Measurements from ENCODE around the gene FRMPD4. TPM values are rescaled to one million over a fixed set of nuclear protein-coding genes. Genes with fewer than 3 reads are reported as not detected.

The FRMPD4 gene
- total RNA-seq, 1 donor from 2014 or later: 0.22 TPM

GRCh38 chrX:12210196-12210815 is 72.0 kb downstream of the FRMPD4 start:
- H3K9me3 Mint-ChIP-seq: no peaks in the 10 kb centered on the region

GRCh38 chrX:12210971-12211370 is 72.7 kb downstream of the FRMPD4 start:
- Mint-ChIP-seq H3K4me1 (ENCODE audit: unreplicated experiment) (no peaks in the 10 kb centered on the region), H3K9me3 (no peaks in the 10 kb centered on the region), H3K36me3 (no peaks in the 10 kb centered on the region), H3K4me3 (no peak overlapping the region), H3K27ac (no peak overlapping the region), H3K27me3 (no peaks in the 10 kb centered on the region)
- no peak for TF ChIP-seq CTCF (conservative IDR thresholded peaks at IDR 0.05)
- DNase-seq (ENCODE audit: extremely low spot score, unreplicated experiment): no peak

More at GRCh38 chrX:12210196-12210815, 72.0 kb downstream of the FRMPD4 start:
- DNase-seq (ENCODE audit: extremely low spot score, unreplicated experiment): no peak
- H3K27ac Mint-ChIP-seq: no peak overlapping the region
- no peaks in the 10 kb centered on the region for H3K4me1 Mint-ChIP-seq (ENCODE audit: unreplicated experiment)
- H3K4me3 Mint-ChIP-seq: no peak overlapping the region
- no peaks in the 10 kb centered on the region for H3K27me3 Mint-ChIP-seq
- no peaks in the 10 kb centered on the region for H3K36me3 Mint-ChIP-seq
- TF ChIP-seq CTCF (conservative IDR thresholded peaks at IDR 0.05): no peak

GRCh38 chrX:12223650-12224049 is 85.4 kb downstream of the FRMPD4 start:
- H3K27me3 Mint-ChIP-seq: no peaks in the 10 kb centered on the region
- no peak overlapping the region for H3K27ac Mint-ChIP-seq
- no peaks in the 10 kb centered on the region for H3K9me3 Mint-ChIP-seq
- H3K36me3 Mint-ChIP-seq: no peaks in the 10 kb centered on the region
- no peak overlapping the region for H3K4me3 Mint-ChIP-seq
- H3K4me1 Mint-ChIP-seq (ENCODE audit: unreplicated experiment): no peaks in the 10 kb centered on the region
- TF ChIP-seq CTCF (conservative IDR thresholded peaks at IDR 0.05): no peak
- no peak for DNase-seq (ENCODE audit: extremely low spot score, unreplicated experiment)

GRCh38 chrX:12225107-12225506 is 86.8 kb downstream of the FRMPD4 start:
- Mint-ChIP-seq H3K27me3 (no peaks in the 10 kb centered on the region), H3K27ac (no peak overlapping the region), H3K4me1 (ENCODE audit: unreplicated experiment) (no peaks in the 10 kb centered on the region), H3K36me3 (no peaks in the 10 kb centered on the region), H3K4me3 (no peak overlapping the region), H3K9me3 (no peaks in the 10 kb centered on the region)
- no peak for TF ChIP-seq CTCF (conservative IDR thresholded peaks at IDR 0.05)
- DNase-seq (ENCODE audit: extremely low spot score, unreplicated experiment): no peak

GRCh38 chrX:12227412-12228041 is 89.3 kb downstream of the FRMPD4 start:
- DNase-seq (ENCODE audit: extremely low spot score, unreplicated experiment): no peak
- H3K4me3 Mint-ChIP-seq: no peak overlapping the region
- no peaks in the 10 kb centered on the region for H3K9me3 Mint-ChIP-seq
- no peaks in the 10 kb centered on the region for H3K4me1 Mint-ChIP-seq (ENCODE audit: unreplicated experiment)
- no peak for TF ChIP-seq CTCF (conservative IDR thresholded peaks at IDR 0.05)
- H3K27me3 Mint-ChIP-seq: no peaks in the 10 kb centered on the region
- H3K36me3 Mint-ChIP-seq: no peaks in the 10 kb centered on the region
- H3K27ac Mint-ChIP-seq: no peak overlapping the region

Data from type B pancreatic cell (in vitro differentiated cells).